A204.1 (cell line): Measurements from ENCODE around the gene PCDH17.

Source experiments
- FAIRE-seq: peaks from 2 replicates; lab custom pipeline; 2012; peaks lifted over from hg19 to GRCh38; lab: Jason Lieb, UNC

The PCDH17 gene

GRCh38 chr13:57635541-57636085 is 4.1 kb downstream of the PCDH17 start:
- FAIRE-seq, result no peak

GRCh38 chr13:57636816-57637215 is 5.3 kb downstream of the PCDH17 start:
- no peak for FAIRE-seq

DNA sequence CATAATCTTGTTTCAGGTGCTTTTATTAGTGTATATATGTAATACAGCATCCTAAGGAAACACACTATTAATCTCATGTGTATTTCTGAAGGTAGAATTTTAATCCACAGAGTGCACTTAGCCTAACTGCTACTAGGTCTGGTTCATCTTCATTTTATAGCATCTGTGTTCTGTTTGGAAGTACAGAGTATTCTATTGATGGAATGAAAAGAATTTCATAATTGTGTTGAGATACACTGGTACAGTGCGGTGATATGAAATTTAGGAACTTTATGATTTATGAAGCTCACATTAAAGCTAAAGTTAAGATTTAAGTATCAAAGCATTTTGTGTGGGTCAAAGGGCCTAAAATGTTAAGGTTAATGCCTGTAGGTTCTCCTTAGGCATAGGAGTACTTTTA is 6.0 kb downstream of the PCDH17 start:
- no peak for FAIRE-seq

DNA sequence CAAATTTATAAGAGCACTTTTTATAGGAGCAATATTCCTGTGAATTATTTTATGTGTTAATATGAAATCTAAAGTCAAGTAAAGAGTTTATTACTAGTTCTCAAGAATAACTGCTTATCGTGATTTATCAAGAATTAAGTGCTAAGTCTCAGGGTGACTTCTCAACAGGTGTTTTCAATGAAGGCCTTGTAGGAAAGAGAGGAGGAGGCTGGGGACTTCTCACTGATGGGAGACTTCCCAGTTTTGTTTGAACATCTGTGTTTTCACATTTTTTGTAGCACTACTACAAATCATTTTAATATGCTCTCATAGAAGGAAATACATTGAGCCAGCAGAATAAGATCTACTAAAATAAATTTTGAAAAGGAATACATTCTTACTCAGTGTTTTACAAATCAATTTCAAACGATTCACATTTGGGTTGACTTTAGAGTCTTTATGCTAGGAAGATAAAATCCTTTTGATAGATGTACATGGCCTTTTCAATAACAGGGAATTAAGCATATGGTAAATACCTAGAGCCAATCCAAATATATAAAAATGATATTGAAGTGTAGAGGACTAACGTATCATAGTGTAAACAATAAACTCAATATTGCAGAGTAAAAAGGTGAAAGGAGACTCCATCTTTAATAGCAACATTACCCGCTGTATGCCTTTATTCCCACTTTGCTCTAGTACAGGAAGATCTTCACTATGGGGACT is 6.8 kb downstream of the PCDH17 start:
- no peak for FAIRE-seq

- FAIRE-seq, result no peak
These were observed 9.1 kb downstream of the PCDH17 start for GRCh38 chr13:57640607-57641006.

- FAIRE-seq, result no peak
These were observed 9.5 kb downstream of the PCDH17 start for GRCh38 chr13:57641051-57641450.

DNA sequence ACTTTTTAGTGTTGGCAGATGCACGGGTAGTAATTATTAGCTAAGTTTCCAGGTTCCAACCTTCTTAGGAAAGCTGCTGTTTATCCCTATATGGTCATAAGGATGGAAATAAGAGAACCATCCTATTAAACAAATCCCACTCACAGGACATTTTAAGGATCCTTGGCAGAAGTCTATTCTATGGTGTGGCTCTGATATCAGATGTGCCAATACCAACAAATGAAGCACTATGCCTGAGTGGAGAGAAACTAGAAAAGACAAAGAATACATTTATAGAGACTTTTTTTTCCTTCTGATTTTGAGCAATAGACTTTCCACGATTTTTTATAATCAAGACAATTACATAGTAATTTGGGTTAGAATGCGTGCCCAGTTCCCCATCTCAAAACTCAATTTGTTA is 12.6 kb downstream of the PCDH17 start:
- FAIRE-seq, result no peak

DNA sequence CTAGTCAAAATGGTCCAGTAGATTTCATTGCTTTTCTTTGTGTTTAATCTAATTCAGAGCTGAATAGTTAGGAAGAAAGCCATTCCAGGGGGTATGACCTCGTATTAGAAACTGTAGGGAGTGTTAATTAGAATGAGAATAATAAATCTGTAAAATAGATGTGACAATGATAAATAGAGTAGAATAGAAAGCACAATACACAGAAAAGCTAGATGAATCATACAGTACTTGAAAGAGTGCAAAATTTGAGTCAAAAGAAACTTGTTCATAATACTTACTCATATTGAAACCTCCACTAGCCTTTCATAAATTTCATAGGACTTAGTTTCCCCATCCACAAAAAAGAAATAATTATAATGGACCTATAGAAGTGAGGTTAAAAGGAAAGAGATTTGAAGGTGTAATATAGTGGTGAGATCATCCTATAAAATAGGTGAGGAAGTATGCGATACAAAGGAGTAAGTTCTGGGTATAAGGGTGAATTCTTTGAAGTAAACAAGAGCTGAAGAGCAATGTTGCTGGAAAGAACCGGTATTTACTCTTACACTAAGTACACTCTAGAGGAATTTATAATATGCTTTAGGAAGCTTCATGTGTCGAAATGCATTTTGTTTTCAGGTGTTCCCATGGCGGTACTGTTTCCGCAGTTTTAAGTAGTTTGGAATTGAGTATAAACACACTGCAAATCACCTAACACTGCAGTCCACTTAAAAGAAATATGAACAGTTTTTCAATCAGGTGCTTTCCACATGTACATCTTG is 21.9 kb downstream of the PCDH17 start:
- no peak for FAIRE-seq

GRCh38 chr13:57665481-57665880 is 33.9 kb downstream of the PCDH17 start:
- FAIRE-seq, result no peak

- no peak for FAIRE-seq
These were observed 34.8 kb downstream of the PCDH17 start for GRCh38 chr13:57666131-57666953.

DNA sequence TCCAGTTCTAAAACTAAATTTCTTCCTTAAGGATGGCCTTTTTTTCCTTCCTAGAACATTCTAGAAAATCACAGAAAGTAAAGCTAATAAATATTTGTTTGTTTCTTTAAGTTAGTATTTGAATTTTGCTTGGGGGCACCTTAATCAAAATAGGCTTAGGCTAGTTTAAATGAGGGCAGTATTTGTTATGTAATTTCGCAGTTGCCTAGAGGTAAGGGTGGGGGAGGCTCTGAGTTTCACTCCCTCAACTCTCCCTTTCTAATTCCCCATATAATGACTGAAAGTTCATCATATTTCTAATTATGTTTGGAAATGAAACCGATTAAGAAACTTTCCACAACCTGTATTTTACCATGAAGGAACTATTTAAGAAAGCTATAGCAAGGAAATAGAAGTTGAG is 40.6 kb downstream of the PCDH17 start:
- no peak for FAIRE-seq

DNA sequence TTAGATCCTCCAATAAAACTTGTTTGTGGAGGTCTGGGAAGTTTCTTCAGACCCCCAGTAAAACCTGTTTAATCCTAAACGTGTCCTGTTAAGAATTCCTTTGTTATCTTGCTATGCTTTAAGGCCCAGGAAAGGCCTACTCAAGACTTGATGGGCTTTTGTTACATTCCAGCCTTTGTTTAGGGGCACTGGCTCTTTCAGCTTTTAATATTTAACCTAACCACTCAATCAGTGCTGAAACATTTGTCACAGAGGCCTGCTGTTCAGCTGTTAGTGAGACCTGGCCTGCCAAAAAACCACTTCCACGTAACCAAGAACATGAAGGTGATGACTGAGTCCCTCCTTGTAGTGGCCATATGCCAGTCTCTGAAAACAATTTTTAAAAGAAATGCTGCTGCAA is 41.7 kb downstream of the PCDH17 start:
- no peak for FAIRE-seq

GRCh38 chr13:57675526-57675925 is 44.0 kb downstream of the PCDH17 start:
- no peak for FAIRE-seq

- FAIRE-seq, result no peak
These were observed 49.1 kb downstream of the PCDH17 start for GRCh38 chr13:57680609-57681008.

- no peak for FAIRE-seq
These were observed 50.7 kb downstream of the PCDH17 start for GRCh38 chr13:57682128-57682716.

DNA sequence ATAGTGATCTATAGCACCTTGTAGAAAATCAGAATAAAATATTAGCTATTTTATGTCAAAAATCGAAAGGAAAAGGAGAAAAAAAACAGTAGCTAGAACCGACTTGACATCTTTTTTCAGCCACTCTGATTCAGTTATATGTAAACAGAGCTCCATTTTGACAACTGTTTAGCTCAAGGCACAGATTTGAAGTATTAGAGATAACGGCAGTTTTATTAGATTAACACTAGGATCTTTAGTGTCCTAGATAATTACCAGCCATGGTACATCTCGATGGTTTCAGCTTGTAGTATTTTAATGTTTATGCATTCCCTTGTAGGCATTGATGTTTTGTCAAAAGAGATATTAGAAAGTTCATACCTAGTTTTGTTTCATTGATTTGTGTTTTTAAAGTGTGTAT is 67.3 kb downstream of the PCDH17 start:
- no peak for FAIRE-seq

DNA sequence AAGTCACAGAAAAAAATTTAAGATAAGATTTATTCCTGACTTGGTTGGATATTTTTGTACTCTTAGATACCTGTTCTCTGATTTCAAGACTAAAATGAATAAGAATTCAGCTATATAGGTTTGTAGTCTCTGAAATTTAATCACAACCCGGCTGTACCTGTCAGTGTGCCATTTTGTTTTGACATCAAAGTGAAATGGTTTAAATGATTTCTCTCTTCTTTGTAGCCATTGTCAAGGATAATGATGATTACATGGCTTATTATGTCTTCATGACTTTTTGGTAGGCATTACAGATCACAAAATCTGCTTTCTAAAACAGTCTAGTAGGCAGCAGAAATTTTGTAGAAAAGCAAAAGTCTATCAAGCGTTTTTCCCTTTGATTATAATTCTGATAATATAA is 72.5 kb downstream of the PCDH17 start:
- no peak for FAIRE-seq

- FAIRE-seq, result no peak
These were observed 84.8 kb downstream of the PCDH17 start for GRCh38 chr13:57716295-57716694.

- no peak for FAIRE-seq
These were observed 93.1 kb downstream of the PCDH17 start for GRCh38 chr13:57724486-57725272.

DNA sequence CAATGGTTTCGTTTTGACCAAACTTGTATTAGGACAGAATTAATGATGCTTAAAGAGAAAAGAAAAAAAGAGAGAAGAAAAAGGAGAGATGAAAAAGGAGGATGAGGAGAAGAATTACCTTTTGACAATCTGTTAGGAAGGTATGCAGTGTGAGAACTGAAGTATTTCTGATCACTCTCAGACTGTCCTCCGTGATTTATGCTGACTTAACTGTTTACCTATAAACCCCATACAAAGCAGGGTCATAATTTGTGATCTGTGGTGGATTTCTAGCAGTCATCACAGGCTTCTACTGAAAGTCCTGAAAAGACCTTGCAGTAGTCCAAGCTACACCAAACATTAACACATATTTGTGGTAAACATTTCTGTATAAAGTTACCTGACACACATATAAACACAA is 93.9 kb downstream of the PCDH17 start:
- no peak for FAIRE-seq

DNA sequence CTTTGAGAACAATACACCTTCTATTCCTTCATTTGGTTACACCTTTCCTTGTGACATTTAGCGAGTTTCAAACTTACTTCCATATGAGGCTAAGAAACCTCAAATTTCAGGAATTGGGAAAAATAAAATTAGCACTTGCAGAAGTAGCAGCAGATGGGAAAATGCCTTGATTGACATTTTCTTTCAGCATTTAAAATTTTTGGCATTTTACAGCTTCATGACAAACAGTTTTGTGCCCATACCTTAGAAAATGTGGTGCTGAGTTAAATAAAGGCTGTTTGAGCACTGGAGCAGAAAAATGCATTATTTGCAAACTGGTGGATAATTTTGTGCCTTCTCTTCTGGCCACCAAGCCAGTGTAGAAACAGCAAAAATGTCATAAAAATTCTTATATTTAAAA is 95.4 kb downstream of the PCDH17 start:
- FAIRE-seq, result no peak

DNA sequence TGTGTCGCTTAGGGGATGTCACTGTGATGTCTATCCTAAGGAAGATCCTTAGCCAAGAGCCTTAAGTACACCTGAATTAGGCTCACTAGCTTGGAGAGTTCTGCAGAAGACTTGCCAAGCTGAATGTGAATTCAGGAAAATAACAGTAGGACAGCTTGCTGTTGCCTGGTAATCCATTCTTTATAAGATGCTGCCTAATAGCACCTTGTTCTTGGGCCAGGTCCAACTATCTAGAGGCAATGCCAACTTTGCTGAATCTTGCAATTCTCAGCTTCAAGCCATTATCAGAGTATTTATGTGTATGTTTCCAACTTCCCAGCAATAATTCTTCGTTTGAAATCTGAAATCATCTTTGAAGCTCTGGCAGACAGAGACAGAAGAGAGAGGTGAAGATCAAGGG is 102.8 kb downstream of the PCDH17 start:
- no peak for FAIRE-seq
